ENCODE data around the gene SEMA5A. TPM values are rescaled to one million over a fixed set of nuclear protein-coding genes. Genes with fewer than 3 reads are reported as not detected.

SEMA5A gene
- polyA plus RNA-seq, 1 of the 3 experiments (the other 2 are of a cell fraction) = 0.58 TPM

GRCh38 chr5:9201761-9202160 lies 344.1 kb downstream of the SEMA5A start (continued):
- TF ChIP-seq TCF12 (IDR thresholded peaks at IDR 0.05) = no peak
- TF ChIP-seq CTCF (IDR thresholded peaks at IDR 0.05) = no peak
- no peak for TF ChIP-seq JUND (IDR thresholded peaks at IDR 0.05)
- no peak for TF ChIP-seq RCOR1 (IDR thresholded peaks at IDR 0.05; ENCODE audit: low read length)
- TF ChIP-seq NRF1 (IDR thresholded peaks at IDR 0.05; ENCODE audit: low read depth, low read length) = no peak
- no peak for TF ChIP-seq SMC3 (IDR thresholded peaks at IDR 0.05; ENCODE audit: low read depth, low read length)
- TF ChIP-seq TAF1 (IDR thresholded peaks at IDR 0.05; ENCODE audit: borderline replicate concordance, low read depth, low read length) = no peak

- Histone ChIP-seq H3F3A (replicated peaks; ENCODE audit: insufficient read depth) (no peaks in the 10 kb centered on the region), H3K9me3 (no peaks in the 10 kb centered on the region), H3K27ac (ENCODE audit: low read depth in 2 of 2, low read length in 1 of 2) (no peak overlapping the region), H3K36me3 (replicated peaks in 1 of 2; ENCODE audit: control insufficient read depth in 1 of 2, insufficient read depth in 2 of 2, low read length in 1 of 2) (no peaks in the 10 kb centered on the region), H3K79me2 (ENCODE audit: insufficient read depth) (no peaks in the 10 kb centered on the region), H2AFZ (ENCODE audit: low read depth) (no peak overlapping the region), H3K27me3 (ENCODE audit: insufficient read depth) (no peaks in the 10 kb centered on the region), H3K4me2 (no peak overlapping the region), H3K4me3 (ENCODE audit: low read depth in 2 of 2, low read length in 1 of 2) (no peak overlapping the region), H3K4me1 (ENCODE audit: control insufficient read depth in 1 of 2, insufficient read depth in 2 of 2, low read depth in 1 of 2, low read length in 1 of 2) (no peaks in the 10 kb centered on the region), H3K9ac (no peak overlapping the region), H4K20me1 (ENCODE audit: insufficient read depth) (no peaks in the 10 kb centered on the region), H3K9me2 (no peaks in the 10 kb centered on the region)
- no peak for TF ChIP-seq MEF2A (IDR thresholded peaks at IDR 0.05; ENCODE audit: borderline replicate concordance, low read depth)
- TF ChIP-seq FOXM1 (IDR thresholded peaks at IDR 0.05; ENCODE audit: low read depth) = no peak
- no peak for TF ChIP-seq REST (IDR thresholded peaks at IDR 0.05; ENCODE audit: low read depth, low read length)
- TF ChIP-seq RXRA (IDR thresholded peaks at IDR 0.05; ENCODE audit: borderline replicate concordance, low read depth) = no peak
- CTCF ChIA-PET = interaction anchor here (1.2 to 1.5 kb wide), 2 partner anchors 13 to 293 kb away, joined by 4 to 5 read pairs; no protein-coding TSS in a partner anchor
- POLR2A ChIA-PET = no interaction called here
- WGBS (ENCODE audit: low lambda C conversion rate) = 41% methylated on average over 2 of the region's 2 CpGs
- DNase-seq = no peak
Observed at GRCh38 chr5:9201011-9201410, 344.9 kb downstream of the SEMA5A start.

- CTCF ChIA-PET = interaction anchor here (0.8 to 1.4 kb wide), 2 partner anchors 9 to 346 kb away, joined by 3 to 7 read pairs; no protein-coding TSS in a partner anchor
- no peaks in the 10 kb centered on the region for H3K79me2 ChIP-seq (ENCODE audit: insufficient read depth)
Observed at GRCh38 chr5:9198394-9198793, 347.5 kb downstream of the SEMA5A start.

More at GRCh38 chr5:9198394-9198793, 347.5 kb downstream of the SEMA5A start:
- H2AFZ ChIP-seq (ENCODE audit: low read depth) = no peak overlapping the region
- H3K9ac ChIP-seq = no peak overlapping the region
- no peak overlapping the region for H3K27ac ChIP-seq (ENCODE audit: low read depth in 2 of 2, low read length in 1 of 2)
- no peaks in the 10 kb centered on the region for H3K36me3 ChIP-seq (replicated peaks in 1 of 2; ENCODE audit: control insufficient read depth in 1 of 2, insufficient read depth in 2 of 2, low read length in 1 of 2)
- no peak overlapping the region for H3K4me3 ChIP-seq (ENCODE audit: low read depth in 2 of 2, low read length in 1 of 2)
- no peaks in the 10 kb centered on the region for H3K9me3 ChIP-seq
- POLR2A ChIA-PET = no interaction called here
- H3K4me1 ChIP-seq (ENCODE audit: control insufficient read depth in 1 of 2, insufficient read depth in 2 of 2, low read depth in 1 of 2, low read length in 1 of 2) = peaks cover 0 to 4% of the 10 kb centered on the region in 2 experiments; a peak in 2 of 4 replicates
- H3K27me3 ChIP-seq (ENCODE audit: insufficient read depth) = no peaks in the 10 kb centered on the region
- H4K20me1 ChIP-seq (ENCODE audit: insufficient read depth) = no peaks in the 10 kb centered on the region
- no peaks in the 10 kb centered on the region for H3K9me2 ChIP-seq
- no peak for TF ChIP-seq FOXM1 (IDR thresholded peaks at IDR 0.05; ENCODE audit: low read depth)
- TF ChIP-seq REST (IDR thresholded peaks at IDR 0.05; ENCODE audit: low read depth, low read length) = peak; percentile 91
- H3K4me2 ChIP-seq = no peak overlapping the region
- 79% methylated on average over 3 of the region's 3 CpGs for WGBS (ENCODE audit: low lambda C conversion rate)
- no peaks in the 10 kb centered on the region for H3F3A ChIP-seq (replicated peaks; ENCODE audit: insufficient read depth)
- no peak for DNase-seq
